Liver (tissue), 9 donors: ENCODE results near the gene DAZL. TPM values are rescaled to one million over a fixed set of nuclear protein-coding genes. Genes with fewer than 3 reads are reported as not detected.

Source experiments
- DNase-seq: peaks from one replicate; pipeline ENCODE4 v3.0.0-alpha.2; 2017; ENCODE audit warnings: low spot score
- H3K27ac ChIP-seq, 2 donors: one replicate each; pipeline ENCODE4 v1.7.0; 2013; ENCODE audit warnings: inconsistent platforms in 2 of 2, low read length in 2 of 2, control low read depth in 1 of 2, low read depth in 1 of 2, mild to moderate bottlenecking in 1 of 2
- H3K27me3 ChIP-seq, 4 donors: one replicate each; pipeline versions ENCODE4 v1.6.1 to v1.7.0; 2013; ENCODE audit warnings: low read length in 3 of 4, inconsistent platforms in 1 of 4, mild to moderate bottlenecking in 1 of 4, moderate library complexity in 1 of 4; ENCODE audit not compliant: control insufficient read depth in 4 of 4, insufficient read depth in 4 of 4
- H3K36me3 ChIP-seq, 4 donors: one replicate each; pipeline versions ENCODE4 v1.6.1 to v1.7.0; 2013; ENCODE audit warnings: low read length in 3 of 4, mild to moderate bottlenecking in 3 of 4, low read depth in 1 of 4, moderate library complexity in 1 of 4; ENCODE audit not compliant: control insufficient read depth in 4 of 4, insufficient read depth in 3 of 4
- H3K4me1 ChIP-seq, 4 donors: one replicate each; pipeline versions ENCODE4 v1.6.1 to v1.7.0; 2013; ENCODE audit warnings: low read length in 3 of 4, mild to moderate bottlenecking in 3 of 4, moderate library complexity in 1 of 4; ENCODE audit not compliant: control insufficient read depth in 4 of 4, insufficient read depth in 4 of 4
- H3K4me3 ChIP-seq, 3 donors: one replicate each; pipeline versions ENCODE4 v1.6.1 to v1.7.0; 2013; ENCODE audit warnings: low read length in 3 of 3, control low read depth in 1 of 3, low read depth in 1 of 3, mild to moderate bottlenecking in 1 of 3
- H3K9ac ChIP-seq, 2 donors: one replicate each; pipeline ENCODE4 v1.7.0; 2013; ENCODE audit warnings: low read length in 2 of 2, mild to moderate bottlenecking in 2 of 2, moderate library complexity in 2 of 2, control low read depth in 1 of 2, low read depth in 1 of 2
- H3K9me3 ChIP-seq, 4 donors: one replicate each; pipeline versions ENCODE4 v1.6.1 to v1.7.0; 2013; ENCODE audit warnings: low read length in 3 of 4; ENCODE audit not compliant: control insufficient read depth in 4 of 4
- ATF3 ChIP-seq: IDR thresholded peaks from 2 replicates; pipeline ENCODE4 v1.6.1; 2016; ENCODE audit warnings: antibody characterized with exemption
- CTCF ChIP-seq: fragments of 150-350 bp; IDR thresholded peaks from 2 replicates; pipeline ENCODE4 v1.5.1; 2017; ENCODE audit warnings: improper control_type of control experiment, low read depth, low read length; ENCODE audit not compliant: missing input control
- EGR1 ChIP-seq, 2 donors: IDR thresholded peaks; 2 replicates each; pipeline ENCODE4 v1.6.1; 2016 to 2018; ENCODE audit warnings: antibody characterized with exemption in 2 of 2, low read depth in 2 of 2
- FOXA1 ChIP-seq: IDR thresholded peaks from 2 replicates; pipeline ENCODE4 v1.6.1; 2016; ENCODE audit warnings: antibody characterized with exemption
- FOXA2 ChIP-seq: IDR thresholded peaks from 2 replicates; pipeline ENCODE4 v1.6.1; 2016; ENCODE audit warnings: antibody characterized with exemption
- GABPA ChIP-seq, 2 donors: IDR thresholded peaks in 1 of 2; conservative IDR thresholded peaks in 1 of 2; 2 replicates each; pipeline ENCODE4 v1.6.1; 2016; ENCODE audit warnings: antibody characterized with exemption in 2 of 2, mild to moderate bottlenecking in 1 of 2, moderate library complexity in 1 of 2
- HNF4A ChIP-seq, 2 donors: conservative IDR thresholded peaks; 2 replicates each; pipeline ENCODE4 v1.6.1; 2016; ENCODE audit warnings: antibody characterized with exemption in 2 of 2, mild to moderate bottlenecking in 2 of 2
- HNF4G ChIP-seq: IDR thresholded peaks from 2 replicates; pipeline ENCODE4 v1.6.1; 2016; ENCODE audit warnings: antibody characterized with exemption
- JUND ChIP-seq, 2 donors: IDR thresholded peaks; 2 replicates each; pipeline ENCODE4 v1.6.1; 2016; ENCODE audit warnings: antibody characterized with exemption in 2 of 2
- MAX ChIP-seq: IDR thresholded peaks from 2 replicates; pipeline ENCODE4 v1.6.1; 2016; ENCODE audit warnings: antibody characterized with exemption
- NR2F2 ChIP-seq: IDR thresholded peaks from 2 replicates; pipeline ENCODE4 v1.6.1; 2016; ENCODE audit warnings: antibody characterized with exemption
- RAD21 ChIP-seq, 2 donors: IDR thresholded peaks; 2 replicates each; pipeline ENCODE4 v1.6.1; 2016; ENCODE audit warnings: antibody characterized with exemption in 2 of 2, mild to moderate bottlenecking in 2 of 2
- REST ChIP-seq: IDR thresholded peaks from 2 replicates; pipeline ENCODE4 v1.6.1; 2016; ENCODE audit warnings: antibody characterized with exemption, mild to moderate bottlenecking
- RXRA ChIP-seq, 2 donors: IDR thresholded peaks; 2 replicates each; pipeline ENCODE4 v1.6.1; 2017 to 2018; ENCODE audit warnings: antibody characterized with exemption in 2 of 2, mild to moderate bottlenecking in 1 of 2
- SP1 ChIP-seq: IDR thresholded peaks from 2 replicates; pipeline ENCODE4 v1.6.1; 2018; ENCODE audit warnings: antibody characterized with exemption, mild to moderate bottlenecking
- TAF1 ChIP-seq: conservative IDR thresholded peaks from 2 replicates; pipeline ENCODE4 v1.6.1; 2016; ENCODE audit warnings: antibody characterized with exemption, mild to moderate bottlenecking
- YY1 ChIP-seq: IDR thresholded peaks from 2 replicates; pipeline ENCODE4 v1.6.1; 2016; ENCODE audit warnings: antibody characterized with exemption, mild to moderate bottlenecking
- ZBTB33 ChIP-seq: IDR thresholded peaks from 2 replicates; pipeline ENCODE4 v1.6.1; 2016; ENCODE audit warnings: antibody characterized with exemption
- WGBS: extraction: QIAGEN DNeasy Blood & Tissue Kit; methylation state at CpG from one replicate; pipeline ENCODE4 v1.1.7; 2013; 5-methylcytosine and 5-hydroxymethylcytosine counted together
- polyA plus RNA-seq, 2 donors: library from polyadenylated mRNA; stranded (reverse) in 1 of 2; unstranded in 1 of 2; fragments of 200-250 nt in 1 of 2; fragments of >200 nt in 1 of 2; fragmentation: Nextera tagmentation in 1 of 2; extraction: Ambion mirVana in 1 of 2; gene quantifications; one replicate each; pipeline versions ENCODE4 v1.2.1 to v1.2.3, GENCODE V29; 2013 to 2015
- total RNA-seq, 2 donors: library from RNA; depleted of rRNA; stranded (reverse); fragments of >200 nt; gene quantifications; one replicate each; pipeline ENCODE4 v1.2.3, GENCODE V29; 2014
- donor health status: healthy.
- donor health status: healthy.
- donor health status: healthy.
- donor health status: healthy.
- donor health status: healthy.

The DAZL gene
- total and polyA plus RNA-seq, 4 donors, result not detected

- H3K4me1 ChIP-seq, result peaks cover 0 to under 1% (median 0%) of the 10 kb centered on the region in 4 donors
- no peaks in the 10 kb centered on the region for H3K27me3 ChIP-seq
- no peak for DNase-seq
- H3K36me3 ChIP-seq, result no peaks in the 10 kb centered on the region
- H3K9ac ChIP-seq, result no peak overlapping the region
- 92% methylated on average over 2 of the region's 2 CpGs for WGBS
- no peak for TF ChIP-seq FOXA1
- no peak for TF ChIP-seq ATF3
- H3K4me3 ChIP-seq, result no peak overlapping the region
- no peaks in the 10 kb centered on the region for H3K9me3 ChIP-seq
- no peak overlapping the region for H3K27ac ChIP-seq
These were observed 3.6 kb upstream of the DAZL start for GRCh38 chr3:16608816-16609215.

GRCh38 chr3:16607718-16608117 lies 2.5 kb upstream of the DAZL start:
- no peak overlapping the region for H3K4me3 ChIP-seq
- no peaks in the 10 kb centered on the region for H3K9me3 ChIP-seq
- no peak for DNase-seq
- no peak overlapping the region for H3K9ac ChIP-seq
- TF ChIP-seq CTCF, result no peak
- no peak for TF ChIP-seq ATF3
- no peak for TF ChIP-seq EGR1 (IDR thresholded peaks at IDR 0.05; ENCODE audit: low read depth in 2 of 2)
- no peak for TF ChIP-seq JUND (IDR thresholded peaks at IDR 0.05)
- no peak for TF ChIP-seq RXRA (IDR thresholded peaks at IDR 0.05)
- no peak for TF ChIP-seq ZBTB33
- TF ChIP-seq FOXA2, result no peak
- TF ChIP-seq TAF1, result no peak
- no peak for TF ChIP-seq REST
- no peak for TF ChIP-seq HNF4A (conservative IDR thresholded peaks at IDR 0.05)
- no peak for TF ChIP-seq RAD21 (IDR thresholded peaks at IDR 0.05)
- TF ChIP-seq MAX, result no peak
- no peak for TF ChIP-seq YY1
- no peak for TF ChIP-seq GABPA (IDR thresholded peaks at IDR 0.05 in 1 of 2, conservative IDR thresholded peaks at IDR 0.05 in 1 of 2)
- no peak for TF ChIP-seq FOXA1
- TF ChIP-seq SP1, result no peak
- no peak for TF ChIP-seq HNF4G
- TF ChIP-seq NR2F2, result no peak
- H3K27ac ChIP-seq, result no peak overlapping the region
- no peaks in the 10 kb centered on the region for H3K36me3 ChIP-seq
- no peaks in the 10 kb centered on the region for H3K27me3 ChIP-seq
- no peaks in the 10 kb centered on the region for H3K4me1 ChIP-seq
- 55% methylated on average over 3 of the region's 3 CpGs for WGBS
